Mucosa of gallbladder (tissue), 1 donor: ENCODE measurements around the gene PAPOLA. TPM values are rescaled to one million over a fixed set of nuclear protein-coding genes. Genes with fewer than 3 reads are reported as not detected.

Experiments used
- total RNA-seq: library from RNA; stranded (reverse); gene quantifications from one replicate; pipeline ENCODE4 v1.2.1, GENCODE V29; 2021
- donor health status: DM: no; HTN: no; CAD: no.

Gene PAPOLA
- total RNA-seq, 1 donor from 2014 or later, result 175 TPM

Other genes with a start within 250 kb of the PAPOLA start
- gene BDKRB1, start 246.2 kb upstream of the PAPOLA start, total RNA-seq, result 4.1 TPM
- 24.5 TPM for gene ATG2B, start 139.0 kb upstream of the PAPOLA start, total RNA-seq
- 22.7 TPM for gene GSKIP, start 138.9 kb upstream of the PAPOLA start, total RNA-seq
- gene AK7, start 110.3 kb upstream of the PAPOLA start, total RNA-seq, result 11.1 TPM